Hepatocyte (in vitro differentiated cells): ENCODE results near the gene NKX3-2. TPM values are rescaled to one million over a fixed set of nuclear protein-coding genes. Genes with fewer than 3 reads are reported as not detected.
A peak's percentile ranks its signal among the peaks of the same experiment; 100 is the strongest.

Experiments
- DNase-seq: peaks from one replicate; pipeline ENCODE4 v3.0.0-alpha.2; 2016; ENCODE audit warnings: low spot score
- H2AFZ ChIP-seq: fragments of 200-600 bp; sonication (generic); 2 replicates; pipeline ENCODE4 v1.6.0; 2016; ENCODE audit warnings: antibody characterized with exemption, mild to moderate bottlenecking
- H3K27ac ChIP-seq: fragments of 200-600 bp; sonication (generic); 2 replicates; pipeline ENCODE4 v1.5.1; 2016; ENCODE audit warnings: mild to moderate bottlenecking
- H3K27me3 ChIP-seq: fragments of 200-600 bp; sonication (generic); 2 replicates; pipeline ENCODE4 v1.6.1; 2016
- H3K36me3 ChIP-seq: fragments of 200-600 bp; sonication (generic); replicated peaks from 2 replicates; pipeline ENCODE4 v1.5.1; 2016; ENCODE audit warnings: low read depth; ENCODE audit not compliant: insufficient read depth
- H3K4me1 ChIP-seq: fragments of 200-600 bp; sonication (generic); 2 replicates; pipeline ENCODE4 v1.5.1; 2016; ENCODE audit warnings: mild to moderate bottlenecking, moderate library complexity; ENCODE audit not compliant: insufficient read depth
- H3K4me2 ChIP-seq: fragments of 200-600 bp; sonication (generic); 2 replicates; pipeline ENCODE4 v1.6.0; 2016
- H3K4me3 ChIP-seq: fragments of 200-600 bp; sonication (generic); 2 replicates; pipeline ENCODE4 v1.5.1; 2016; ENCODE audit warnings: mild to moderate bottlenecking
- H3K79me2 ChIP-seq: fragments of 200-600 bp; sonication (generic); 2 replicates; pipeline ENCODE4 v1.6.0; 2017; ENCODE audit warnings: mild to moderate bottlenecking
- H3K9me2 ChIP-seq: fragments of 200-600 bp; sonication (generic); replicated peaks from 2 replicates; pipeline ENCODE4 v1.6.0; 2017; ENCODE audit warnings: mild to moderate bottlenecking; ENCODE audit not compliant: insufficient read depth
- H3K9me3 ChIP-seq: fragments of 200-600 bp; sonication (generic); 2 replicates; pipeline ENCODE4 v1.5.1; 2016; ENCODE audit warnings: low read depth, mild to moderate bottlenecking
- H4K20me1 ChIP-seq: fragments of 200-600 bp; sonication (generic); 2 replicates; pipeline ENCODE4 v1.6.0; 2016; ENCODE audit warnings: mild to moderate bottlenecking; ENCODE audit not compliant: insufficient read depth, poor library complexity, severe bottlenecking
- EZH2 ChIP-seq: fragments of 200-600 bp; sonication (generic); IDR thresholded peaks from 2 replicates; pipeline ENCODE4 v1.6.1; 2016; ENCODE audit warnings: antibody characterized with exemption, mild to moderate bottlenecking, borderline replicate concordance
- EZH2phosphoT487 ChIP-seq: fragments of 200-600 bp; sonication (generic); IDR thresholded peaks from one replicate; pipeline ENCODE4 v1.6.1; 2018; ENCODE audit warnings: antibody characterized with exemption, mild to moderate bottlenecking, low read depth, moderate library complexity; ENCODE audit not compliant: unreplicated experiment, severe bottlenecking
- WGBS: methylation state at CpG from one replicate; pipeline ENCODE4 v1.1.6; 2016; ENCODE audit warnings: low lambda C conversion rate; ENCODE audit errors: missing lambda C conversion rate; 5-methylcytosine and 5-hydroxymethylcytosine counted together
- polyA plus RNA-seq: library from polyadenylated mRNA; unstranded; fragments of >200 nt; fragmentation: Nextera tagmentation; extraction: Ambion mirVana; gene quantifications from 2 replicates; pipeline ENCODE4 v1.2.1, GENCODE V29; 2016
- total RNA-seq: library from RNA; depleted of rRNA; stranded (reverse); fragments of >200 nt; gene quantifications from 2 replicates; pipeline ENCODE4 v1.2.3, GENCODE V29; 2014
- TF ChIP-seq, protein P1 (sequence below): fragments of 200-600 bp; sonication (generic); IDR thresholded peaks from 2 replicates; pipeline ENCODE4 v1.5.1; 2016; ENCODE audit warnings: antibody characterized with exemption, mild to moderate bottlenecking; ENCODE audit not compliant: poor library complexity

NKX3-2 gene
- total and polyA plus RNA-seq, 2 experiments from 2014 or later: 0.33 to 0.93 TPM

GRCh38 chr4:13524504-13525243 lies 19.6 kb downstream of the NKX3-2 start:
- H3K4me3 ChIP-seq: no peak overlapping the region
- H3K4me2 ChIP-seq: no peak overlapping the region
- H3K36me3 ChIP-seq: no peaks in the 10 kb centered on the region
- H3K27ac ChIP-seq: no peak overlapping the region
- H3K4me1 ChIP-seq: no peaks in the 10 kb centered on the region
- H3K27me3 ChIP-seq: peaks cover 87% of the 10 kb centered on the region
- H3K9me2 ChIP-seq: no peaks in the 10 kb centered on the region
- 57% methylated on average over 35 of the region's 36 CpGs for WGBS
- no peaks in the 10 kb centered on the region for H4K20me1 ChIP-seq
- TF ChIP-seq EZH2phosphoT487 (no peak), EZH2 (peak; percentile 12)
- no peaks in the 10 kb centered on the region for H3K79me2 ChIP-seq
- DNase-seq: no peak
- no peak overlapping the region for H2AFZ ChIP-seq
- peaks cover 3% of the 10 kb centered on the region for H3K9me3 ChIP-seq

DNA sequence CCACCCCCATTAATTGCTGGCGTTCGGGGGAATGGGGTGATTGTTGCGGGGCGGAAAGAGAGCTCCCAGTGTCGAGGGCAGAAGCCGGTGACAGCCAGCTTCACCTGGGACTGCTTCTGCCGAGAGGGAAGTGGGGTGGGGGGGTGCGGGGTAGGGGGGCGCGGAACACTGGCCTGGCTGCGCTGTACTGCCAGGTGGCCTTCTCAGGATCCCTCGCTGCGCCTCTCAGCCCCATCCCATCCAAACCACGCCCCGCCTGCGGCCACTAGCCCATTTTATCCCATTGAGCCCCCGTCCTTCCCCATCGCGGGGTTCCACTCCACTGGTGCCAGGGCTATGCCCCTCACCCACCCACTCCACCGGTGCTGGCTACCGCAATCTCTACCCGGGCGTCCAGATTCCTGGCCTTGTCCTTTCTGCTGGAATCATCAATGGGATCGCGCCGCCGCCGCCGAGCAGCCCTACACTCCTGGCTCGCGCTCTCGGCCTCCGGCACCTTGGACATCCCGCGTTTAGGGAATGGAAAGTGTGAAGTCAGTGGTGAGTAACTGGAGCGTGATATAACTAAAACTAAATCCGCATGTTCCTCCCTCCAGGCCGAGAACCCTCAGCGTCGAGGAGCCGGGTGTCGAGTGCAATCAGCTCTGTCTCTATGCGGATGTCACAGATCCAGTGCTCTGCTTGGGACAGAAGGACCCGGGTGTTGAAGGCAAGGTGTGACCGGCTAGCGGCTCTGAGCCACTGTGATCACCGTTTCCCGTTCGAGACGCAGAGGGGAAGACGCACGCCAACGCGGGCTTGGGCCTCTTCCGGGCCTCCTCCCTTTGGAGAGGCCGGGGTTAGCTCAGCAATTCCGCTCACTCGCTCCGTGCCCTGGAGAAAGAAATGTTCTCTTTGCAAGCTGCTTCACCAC lies 20.5 kb downstream of the NKX3-2 start:
- no peaks in the 10 kb centered on the region for H3K9me2 ChIP-seq
- H3K4me1 ChIP-seq: no peaks in the 10 kb centered on the region
- WGBS: 68% methylated on average over 50 of the region's 59 CpGs
- H3K27me3 ChIP-seq: peaks cover 87% of the 10 kb centered on the region
- no peak overlapping the region for H3K4me2 ChIP-seq
- no peak overlapping the region for H3K27ac ChIP-seq
- H3K9me3 ChIP-seq: peaks cover 3% of the 10 kb centered on the region
- no peak overlapping the region for H3K4me3 ChIP-seq
- DNase-seq: no peak
- H2AFZ ChIP-seq: no peak overlapping the region
- H3K36me3 ChIP-seq: no peaks in the 10 kb centered on the region
- no peaks in the 10 kb centered on the region for H3K79me2 ChIP-seq
- no peaks in the 10 kb centered on the region for H4K20me1 ChIP-seq
- TF ChIP-seq, protein P1, sequence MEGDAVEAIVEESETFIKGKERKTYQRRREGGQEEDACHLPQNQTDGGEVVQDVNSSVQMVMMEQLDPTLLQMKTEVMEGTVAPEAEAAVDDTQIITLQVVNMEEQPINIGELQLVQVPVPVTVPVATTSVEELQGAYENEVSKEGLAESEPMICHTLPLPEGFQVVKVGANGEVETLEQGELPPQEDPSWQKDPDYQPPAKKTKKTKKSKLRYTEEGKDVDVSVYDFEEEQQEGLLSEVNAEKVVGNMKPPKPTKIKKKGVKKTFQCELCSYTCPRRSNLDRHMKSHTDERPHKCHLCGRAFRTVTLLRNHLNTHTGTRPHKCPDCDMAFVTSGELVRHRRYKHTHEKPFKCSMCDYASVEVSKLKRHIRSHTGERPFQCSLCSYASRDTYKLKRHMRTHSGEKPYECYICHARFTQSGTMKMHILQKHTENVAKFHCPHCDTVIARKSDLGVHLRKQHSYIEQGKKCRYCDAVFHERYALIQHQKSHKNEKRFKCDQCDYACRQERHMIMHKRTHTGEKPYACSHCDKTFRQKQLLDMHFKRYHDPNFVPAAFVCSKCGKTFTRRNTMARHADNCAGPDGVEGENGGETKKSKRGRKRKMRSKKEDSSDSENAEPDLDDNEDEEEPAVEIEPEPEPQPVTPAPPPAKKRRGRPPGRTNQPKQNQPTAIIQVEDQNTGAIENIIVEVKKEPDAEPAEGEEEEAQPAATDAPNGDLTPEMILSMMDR: no peak
- TF ChIP-seq EZH2: no peak
- TF ChIP-seq EZH2phosphoT487: no peak

- Histone ChIP-seq H3K9me3 (peaks cover 3% of the 10 kb centered on the region), H2AFZ (no peak overlapping the region), H3K4me1 (no peaks in the 10 kb centered on the region), H3K9me2 (no peaks in the 10 kb centered on the region), H3K27ac (no peak overlapping the region), H3K27me3 (peaks cover 81% of the 10 kb centered on the region), H3K36me3 (no peaks in the 10 kb centered on the region), H3K4me2 (no peak overlapping the region), H3K79me2 (no peaks in the 10 kb centered on the region), H4K20me1 (no peaks in the 10 kb centered on the region), H3K4me3 (no peak overlapping the region)
- DNase-seq: no peak
- WGBS: 58% methylated on average over 17 of the region's 17 CpGs
- TF ChIP-seq EZH2 (peak; percentile 19), EZH2phosphoT487 (no peak)
Measured at GRCh38 chr4:13523105-13523477, 21.2 kb downstream of the NKX3-2 start.

- TF ChIP-seq, protein P1: no peak
- TF ChIP-seq EZH2: peak; percentile 62
- TF ChIP-seq EZH2phosphoT487: peak; percentile 18
- Histone ChIP-seq H3K9me2 (no peaks in the 10 kb centered on the region), H3K4me1 (no peaks in the 10 kb centered on the region), H3K9me3 (peaks cover 3% of the 10 kb centered on the region), H3K27me3 (peaks cover 76% of the 10 kb centered on the region), H3K4me3 (no peak overlapping the region), H2AFZ (no peak overlapping the region), H3K4me2 (peak overlapping the region; percentile 52), H3K36me3 (no peaks in the 10 kb centered on the region), H3K79me2 (no peaks in the 10 kb centered on the region), H4K20me1 (no peaks in the 10 kb centered on the region), H3K27ac (no peak overlapping the region)
- no peak for DNase-seq
- WGBS: 32% methylated on average over 42 of the region's 49 CpGs
Measured at GRCh38 chr4:13522282-13523104, 21.8 kb downstream of the NKX3-2 start.
